HG03432 (cell line): Measurements from ENCODE around the gene MBD3L4.
A peak's percentile ranks its signal among the peaks of the same experiment; 100 is the strongest.
"Not testable (repeated sequence)": the region's sequence is repeated elsewhere in the genome, so short reads cannot be mapped to it uniquely, and the experiment has no call there.

Source experiments
- ATAC-seq: cut with Tn5 transposase; IDR thresholded peaks from one replicate; pipeline ENCODE4 v1.9.1; 2021; ENCODE audit warnings: mild to moderate bottlenecking, moderate library complexity; ENCODE audit not compliant: unreplicated experiment

MBD3L4 gene

DNA sequence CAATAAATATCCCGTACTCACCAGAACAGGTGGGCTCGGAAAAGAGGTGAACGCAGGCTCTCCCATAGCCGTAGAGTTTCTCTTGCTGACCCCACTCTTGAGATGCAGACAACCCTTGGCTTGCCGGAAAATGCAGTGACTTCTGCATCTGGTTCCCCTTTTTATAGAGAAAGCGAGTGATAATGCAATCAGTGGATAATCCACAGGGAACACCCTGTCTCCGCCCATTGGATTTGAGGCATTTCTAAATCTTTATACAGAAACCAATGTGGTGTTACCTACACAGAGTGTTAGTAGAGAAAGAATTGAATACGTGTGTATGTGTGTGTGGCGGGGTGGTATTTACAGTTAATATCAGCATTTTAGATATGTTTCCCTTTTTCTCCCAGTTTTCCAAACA is at the start of gene MBD3L4:
TSS of gene MBD3L4 (minus strand) at position 101 of the 400 bp plus-strand sequence. CDS start at position 66, 35 bp downstream.
- not testable (repeated sequence) for ATAC-seq

DNA sequence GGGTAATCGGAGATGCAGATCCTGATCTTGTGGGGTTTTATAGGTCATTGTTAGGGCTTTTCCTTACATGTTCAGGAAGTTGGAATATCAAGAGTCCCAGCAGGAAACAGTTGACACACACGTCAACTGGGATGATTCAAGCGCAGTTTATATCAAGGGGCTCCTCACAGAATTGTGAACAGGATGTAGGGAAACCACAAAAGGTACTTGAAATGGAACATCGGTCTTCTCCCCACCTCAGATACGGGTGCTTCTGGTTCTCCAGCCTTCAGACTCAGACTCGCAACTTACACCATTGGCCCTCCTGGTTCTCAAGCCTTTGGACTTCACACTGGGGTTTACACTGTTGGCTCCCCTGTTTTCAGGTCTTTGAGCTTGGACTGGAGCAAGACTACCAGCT is 49.0 kb upstream of the MBD3L4 start:
- ATAC-seq, result no peak

DNA sequence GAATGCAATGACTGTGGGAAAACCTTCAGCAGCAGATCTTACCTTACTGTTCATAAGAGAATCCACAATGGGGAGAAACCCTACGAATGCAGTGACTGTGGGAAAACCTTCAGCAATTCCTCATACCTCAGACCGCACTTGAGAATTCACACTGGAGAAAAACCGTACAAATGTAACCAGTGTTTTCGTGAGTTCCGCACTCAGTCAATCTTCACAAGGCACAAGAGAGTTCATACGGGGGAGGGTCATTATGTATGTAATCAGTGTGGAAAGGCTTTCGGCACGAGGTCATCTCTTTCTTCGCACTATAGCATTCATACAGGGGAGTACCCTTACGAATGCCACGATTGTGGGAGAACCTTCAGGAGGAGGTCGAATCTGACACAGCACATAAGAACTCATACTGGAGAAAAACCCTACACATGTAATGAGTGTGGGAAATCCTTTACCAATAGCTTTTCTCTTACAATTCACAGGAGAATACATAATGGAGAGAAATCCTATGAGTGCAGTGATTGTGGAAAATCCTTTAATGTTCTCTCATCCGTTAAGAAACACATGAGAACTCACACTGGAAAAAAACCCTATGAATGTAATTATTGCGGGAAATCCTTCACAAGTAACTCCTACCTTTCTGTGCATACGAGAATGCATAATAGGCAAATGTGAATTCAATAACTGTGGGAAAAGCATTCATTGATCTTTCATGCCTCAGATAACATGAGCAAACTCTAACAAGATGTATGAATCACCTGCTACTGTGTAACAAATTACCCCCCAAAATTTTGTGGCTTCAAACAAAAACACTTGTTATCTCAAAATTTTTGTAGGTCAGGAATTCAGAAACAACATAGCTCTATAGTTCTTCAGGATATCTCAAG is 43.3 kb upstream of the MBD3L4 start:
- no peak for ATAC-seq

DNA sequence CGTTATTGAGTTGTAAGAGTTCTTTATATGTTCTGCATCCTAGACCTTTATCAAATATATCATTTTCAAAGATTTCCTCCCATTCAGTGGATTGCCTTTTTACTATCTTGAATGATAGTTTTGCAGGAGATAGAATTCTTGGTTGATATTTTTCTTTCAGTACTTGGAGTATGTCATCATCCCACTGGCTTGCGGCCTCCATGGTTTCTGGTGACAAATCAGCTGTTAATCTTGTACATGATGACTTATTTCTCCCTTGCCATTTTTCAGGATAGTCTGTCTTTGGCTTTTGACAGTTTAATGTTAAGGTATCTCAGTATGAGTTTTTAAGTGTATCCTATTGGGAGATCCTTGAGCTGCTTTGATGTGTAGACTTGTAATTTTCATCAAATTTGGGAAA is 38.0 kb upstream of the MBD3L4 start:
- no peak for ATAC-seq

DNA sequence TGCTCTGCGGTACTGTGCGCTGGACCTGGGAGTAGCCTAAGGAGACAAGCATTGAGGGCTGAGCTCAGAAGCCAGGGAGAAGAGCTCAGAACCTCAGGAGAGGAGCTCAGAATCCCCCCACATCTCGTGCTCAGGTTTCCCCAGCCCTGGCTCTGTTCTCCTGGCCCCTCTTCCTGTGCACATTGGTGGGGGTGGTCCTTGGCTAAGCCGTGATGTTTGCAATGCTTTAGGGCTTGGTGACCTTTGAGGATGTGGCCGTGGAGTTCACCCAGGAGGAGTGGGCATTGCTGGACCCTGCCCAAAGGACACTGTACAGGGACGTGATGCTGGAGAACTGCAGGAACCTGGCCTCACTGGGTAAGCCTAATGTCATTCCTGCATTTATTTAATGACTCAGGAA is 36.2 kb upstream of the MBD3L4 start:
- ATAC-seq, result no peak

DNA sequence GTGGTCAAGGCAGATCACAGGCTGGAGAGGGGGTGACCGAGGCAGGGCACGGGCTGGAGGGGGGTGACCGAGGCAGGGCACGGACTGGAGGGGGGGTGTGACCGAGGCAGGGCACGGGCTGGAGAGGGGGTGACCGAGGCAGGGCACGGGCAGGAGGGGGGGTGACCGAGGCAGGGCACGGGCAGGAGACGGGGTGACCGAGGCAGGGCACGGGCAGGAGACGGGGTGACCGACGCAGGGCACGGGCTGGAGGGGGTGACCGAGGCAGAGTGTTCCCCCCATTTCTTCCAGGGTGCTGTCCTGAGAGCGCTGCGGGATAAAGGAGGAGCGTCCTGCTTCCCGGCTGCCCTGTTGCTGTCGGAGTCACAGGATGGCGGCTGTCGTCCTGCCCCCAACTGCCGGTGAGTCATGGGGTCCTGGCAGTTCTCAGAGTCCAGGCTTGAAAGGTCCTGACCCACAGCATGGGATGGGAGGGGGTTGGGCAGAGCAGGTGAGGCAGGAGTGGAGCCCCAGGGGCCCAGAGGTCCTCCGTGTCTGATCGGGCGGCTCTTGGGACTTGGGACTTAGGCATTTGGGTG is 34.8 kb upstream of the MBD3L4 start:
- ATAC-seq, result no peak

DNA sequence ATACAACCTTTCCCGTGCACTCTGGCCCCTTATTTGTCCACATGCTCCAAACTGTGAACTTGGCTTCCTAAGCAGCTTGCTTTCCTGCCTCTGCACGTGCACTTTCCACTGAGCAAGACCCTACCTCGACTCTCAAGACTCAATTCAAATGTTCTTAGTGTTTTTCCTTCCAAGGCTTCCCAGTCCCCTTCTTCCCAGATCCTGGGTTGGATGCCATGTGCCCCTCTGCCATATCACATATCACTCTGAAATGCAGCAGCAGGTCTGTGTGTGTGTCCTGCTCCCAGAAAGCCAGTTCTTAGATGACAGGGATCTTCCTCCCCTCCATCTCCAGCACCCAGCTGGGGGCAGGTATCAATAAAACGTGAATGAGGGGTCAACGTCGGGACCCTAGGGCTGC is 32.6 kb upstream of the MBD3L4 start:
- no peak for ATAC-seq

DNA sequence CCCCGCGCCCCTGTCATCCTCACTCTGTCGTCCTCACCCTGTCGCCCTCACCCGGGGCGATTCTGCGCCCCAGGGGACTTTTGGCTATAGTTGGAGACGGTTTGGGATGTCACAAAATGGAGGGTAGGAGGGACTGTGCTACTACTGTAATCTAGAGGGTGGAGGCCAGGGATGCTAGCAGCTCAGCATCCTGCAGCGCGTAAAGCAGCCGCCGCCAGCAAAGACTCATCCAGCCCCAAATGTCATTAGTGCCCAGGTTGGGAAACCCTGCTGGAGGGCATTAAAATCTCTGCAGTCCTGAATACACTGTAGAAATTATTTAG is 29.9 kb upstream of the MBD3L4 start:
- ATAC-seq, result no peak

DNA sequence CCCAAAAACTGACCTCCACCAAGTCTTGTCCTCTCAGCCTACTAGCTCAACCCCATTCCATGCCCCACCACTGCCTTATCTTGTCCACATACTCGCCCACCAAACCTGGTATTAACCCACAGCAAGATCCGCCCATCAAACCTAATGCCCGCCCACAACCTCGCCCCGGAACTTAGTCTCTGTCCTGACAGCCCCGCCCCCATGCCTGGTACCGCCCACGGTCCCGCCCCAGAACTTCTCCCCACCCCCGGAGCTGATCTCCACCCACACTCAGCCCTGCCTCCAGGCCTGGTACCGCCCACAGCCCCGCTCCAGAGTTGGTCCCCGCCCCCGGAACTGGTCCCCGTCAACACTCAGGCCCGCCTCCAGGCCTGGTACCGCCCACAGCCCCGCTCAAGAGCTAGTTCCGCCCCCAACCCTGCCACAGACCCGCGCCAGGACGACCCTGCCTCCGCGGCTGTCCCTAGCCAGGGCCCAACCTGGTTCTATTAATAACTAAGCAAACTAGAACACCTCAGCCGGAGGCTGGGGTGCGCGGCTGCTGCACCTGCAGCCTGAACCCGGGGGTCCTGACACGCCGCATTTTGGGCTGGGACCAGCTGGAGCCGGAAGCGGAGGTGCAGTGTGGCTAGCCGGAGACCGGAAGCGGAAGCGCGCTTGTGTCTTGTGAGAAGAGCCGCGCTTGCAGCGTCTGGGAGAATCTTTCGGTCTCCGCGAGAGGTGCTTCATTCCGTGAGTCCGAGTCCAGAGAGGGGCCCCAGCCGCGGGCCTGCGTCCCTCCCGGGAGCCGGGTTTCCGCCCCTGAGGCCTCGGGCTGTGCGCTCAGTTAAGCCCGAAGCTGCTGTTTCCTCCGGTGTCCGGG is 29.3 kb upstream of the MBD3L4 start, which contains the start of gene ZNF557:
TSS of gene ZNF557 (plus strand) at position 662 of the 862 bp plus-strand sequence. CDS start 5,372 bp downstream, outside the sequence.
- ATAC-seq, result peak; percentile 88

DNA sequence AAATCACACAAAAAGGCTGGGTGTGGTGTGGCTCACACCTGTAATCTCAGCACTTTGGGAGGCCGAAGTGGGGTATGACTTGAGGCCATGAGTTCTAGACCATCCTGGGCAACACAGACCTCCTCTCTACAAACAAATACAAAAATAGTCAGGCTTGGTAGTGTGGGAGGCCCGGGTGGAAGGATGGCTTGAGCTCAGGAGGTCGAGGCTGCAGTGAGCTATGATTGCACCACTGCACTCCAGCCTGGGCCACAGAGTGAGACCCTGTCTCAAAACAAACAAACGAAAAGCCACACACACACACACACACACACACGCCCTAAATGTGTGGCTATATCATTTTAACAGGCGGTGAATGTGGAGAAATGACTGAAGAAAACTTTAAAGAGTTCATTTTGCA is 28.6 kb upstream of the MBD3L4 start:
- no peak for ATAC-seq

DNA sequence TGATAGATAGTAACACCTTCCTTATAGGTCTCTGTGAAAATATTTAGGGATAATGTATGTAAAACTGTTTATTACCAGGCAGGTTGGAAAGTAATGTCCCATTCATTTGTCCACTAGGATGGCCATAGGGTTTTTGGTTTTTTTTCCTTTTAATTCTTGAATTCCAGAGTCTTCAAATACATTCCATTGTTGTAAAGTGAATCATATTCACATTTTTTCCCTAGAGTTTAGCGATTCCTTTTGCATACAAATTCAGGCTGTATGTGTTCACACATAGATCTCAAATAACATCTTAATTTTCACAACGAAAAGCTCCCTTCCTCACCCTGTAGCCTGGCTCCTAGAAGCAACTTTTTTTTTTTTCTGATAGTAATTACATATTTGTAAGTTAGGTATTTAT is 27.7 kb upstream of the MBD3L4 start:
- no peak for ATAC-seq

DNA sequence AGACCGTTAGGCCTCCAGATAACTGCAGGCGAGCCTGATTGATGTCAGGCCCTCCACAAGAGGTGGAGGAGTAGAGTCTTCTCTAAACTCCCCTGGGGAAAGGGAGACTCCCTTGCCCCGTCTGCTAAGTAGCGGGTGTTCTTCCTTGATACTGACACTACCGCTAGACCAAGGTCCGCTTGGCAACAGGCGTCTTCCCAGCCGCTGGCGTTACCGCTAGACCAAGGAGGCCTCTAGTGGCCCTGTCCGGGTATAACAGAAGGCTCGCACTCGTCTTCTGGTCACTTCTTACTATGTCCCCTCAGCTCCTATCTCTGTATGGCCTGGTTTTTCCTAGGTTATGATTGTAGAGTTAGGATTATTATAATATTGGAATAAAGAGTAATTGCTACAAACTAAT is 27.1 kb upstream of the MBD3L4 start:
- not testable (repeated sequence) for ATAC-seq

DNA sequence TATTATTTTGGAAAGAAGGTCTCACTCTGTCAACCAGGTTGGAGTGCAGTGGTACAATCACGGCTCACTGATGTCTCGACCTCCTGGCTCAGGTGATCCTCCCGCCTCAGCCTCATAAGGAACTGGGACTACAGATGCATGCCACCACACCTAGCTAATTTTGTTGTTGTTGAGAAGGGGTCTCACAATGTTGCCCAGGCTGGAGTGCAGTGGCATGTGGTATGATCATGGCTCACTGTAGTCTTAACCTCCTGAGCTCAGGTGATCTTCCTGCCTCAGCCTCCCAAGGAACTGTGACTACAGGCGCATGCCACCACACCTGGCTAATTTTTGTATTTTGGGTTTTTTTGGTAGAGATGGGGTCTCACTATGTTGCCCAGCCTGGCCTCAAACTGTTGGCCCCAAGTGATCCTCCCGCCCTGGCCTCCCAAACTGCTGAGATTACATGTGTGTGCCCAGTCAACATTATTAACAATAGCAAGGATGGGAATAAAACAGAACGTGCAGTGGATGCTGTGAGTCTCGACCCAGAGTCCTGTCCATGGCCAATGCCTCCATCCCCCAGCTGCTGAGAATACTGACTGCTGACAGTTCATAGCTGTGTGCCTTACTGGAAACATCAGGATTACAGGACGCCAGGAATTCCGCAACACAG is 23.9 kb upstream of the MBD3L4 start:
- no peak for ATAC-seq

DNA sequence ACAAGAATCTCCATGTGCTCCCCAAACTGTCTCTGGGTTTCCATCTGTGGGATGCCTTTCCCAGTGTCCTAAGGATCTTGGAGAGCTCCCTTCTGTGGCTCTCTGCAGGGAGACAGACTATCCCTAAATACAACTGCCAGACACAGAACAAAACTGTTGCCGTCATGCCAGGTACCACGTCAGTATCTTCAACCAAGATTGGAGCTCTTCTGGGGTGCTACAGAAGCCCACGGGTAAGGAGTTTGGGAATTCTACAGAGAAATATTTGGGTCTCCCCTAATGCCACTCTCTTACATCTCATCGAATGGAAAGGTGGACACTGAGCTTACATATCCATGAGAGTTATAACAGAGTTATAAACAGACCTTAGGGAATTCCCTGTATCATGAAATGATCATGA is 23.4 kb upstream of the MBD3L4 start:
- no peak for ATAC-seq

DNA sequence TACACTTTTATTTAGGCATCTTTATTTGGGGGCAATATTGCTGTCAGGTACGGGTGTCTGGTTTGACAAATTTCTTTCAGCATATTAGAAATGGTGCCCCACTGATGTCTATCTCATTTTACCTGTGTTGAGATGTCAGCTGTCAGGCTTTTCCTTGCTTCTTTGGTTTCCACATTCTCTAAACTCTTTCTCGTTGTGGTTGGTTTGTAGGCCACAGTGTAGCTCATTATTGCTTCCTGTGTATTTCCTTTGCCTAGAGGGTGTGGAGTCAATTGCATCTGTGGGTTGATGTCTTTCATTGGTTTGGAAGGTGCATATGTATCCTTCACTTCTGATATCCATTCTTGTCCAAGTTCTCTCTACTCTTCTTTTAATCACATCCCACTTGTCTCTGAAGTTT is 20.0 kb upstream of the MBD3L4 start:
- ATAC-seq, result not testable (repeated sequence)

DNA sequence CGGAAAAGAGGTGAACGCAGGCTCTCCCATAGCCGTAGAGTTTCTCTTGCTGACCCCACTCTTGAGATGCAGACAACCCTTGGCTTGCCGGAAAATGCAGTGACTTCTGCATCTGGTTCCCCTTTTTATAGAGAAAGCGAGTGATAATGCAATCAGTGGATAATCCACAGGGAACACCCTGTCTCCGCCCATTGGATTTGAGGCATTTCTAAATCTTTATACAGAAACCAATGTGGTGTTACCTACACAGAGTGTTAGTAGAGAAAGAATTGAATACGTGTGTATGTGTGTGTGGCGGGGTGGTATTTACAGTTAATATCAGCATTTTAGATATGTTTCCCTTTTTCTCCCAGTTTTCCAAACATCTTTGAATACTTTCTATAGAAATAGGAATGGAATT is 18.6 kb upstream of the MBD3L4 start, which contains the start of gene MBD3L3:
TSS of gene MBD3L3 (minus strand) at position 101 of the 400 bp plus-strand sequence. CDS start at position 30, 71 bp downstream.
- ATAC-seq, result not testable (repeated sequence)

DNA sequence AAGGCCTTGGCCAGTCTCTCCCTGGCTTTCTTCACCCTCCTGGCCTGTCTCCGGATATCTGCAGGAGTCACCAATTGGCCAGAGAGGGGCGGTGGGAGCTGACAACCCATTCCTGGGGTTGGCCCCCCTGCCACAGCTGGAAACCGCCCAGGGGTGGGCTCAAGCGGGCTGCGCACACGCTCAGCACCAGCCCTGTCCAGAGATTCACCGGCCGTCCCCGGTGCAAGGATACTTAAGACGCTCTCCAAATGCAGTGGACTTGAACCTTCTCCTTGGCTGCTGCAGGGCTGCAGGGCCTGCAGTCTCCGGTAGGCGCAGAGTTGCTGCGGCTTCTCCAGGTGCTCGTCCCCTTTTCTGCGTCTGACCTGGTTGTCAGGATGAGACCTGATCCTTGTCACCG is 16.4 kb upstream of the MBD3L4 start:
- not testable (repeated sequence) for ATAC-seq

DNA sequence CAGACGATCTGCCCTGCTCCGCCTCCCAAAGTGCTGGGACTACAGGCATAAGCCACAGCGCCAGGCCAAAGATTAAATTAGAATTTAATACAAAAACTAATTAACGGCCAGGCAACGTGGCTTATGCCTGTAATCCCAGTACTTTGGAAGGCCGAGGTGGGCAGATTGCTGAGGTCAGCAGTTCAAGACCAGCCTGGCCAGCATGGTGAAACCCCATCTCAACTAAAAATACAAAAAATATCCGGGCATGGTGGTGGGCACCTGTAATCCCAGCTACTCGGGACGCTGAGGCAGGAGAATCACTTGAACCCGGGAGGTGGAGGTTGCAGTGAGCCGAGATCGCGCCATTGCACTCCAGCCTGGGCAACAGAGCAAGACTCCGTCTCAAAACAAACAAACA is 15.7 kb upstream of the MBD3L4 start:
- not testable (repeated sequence) for ATAC-seq

DNA sequence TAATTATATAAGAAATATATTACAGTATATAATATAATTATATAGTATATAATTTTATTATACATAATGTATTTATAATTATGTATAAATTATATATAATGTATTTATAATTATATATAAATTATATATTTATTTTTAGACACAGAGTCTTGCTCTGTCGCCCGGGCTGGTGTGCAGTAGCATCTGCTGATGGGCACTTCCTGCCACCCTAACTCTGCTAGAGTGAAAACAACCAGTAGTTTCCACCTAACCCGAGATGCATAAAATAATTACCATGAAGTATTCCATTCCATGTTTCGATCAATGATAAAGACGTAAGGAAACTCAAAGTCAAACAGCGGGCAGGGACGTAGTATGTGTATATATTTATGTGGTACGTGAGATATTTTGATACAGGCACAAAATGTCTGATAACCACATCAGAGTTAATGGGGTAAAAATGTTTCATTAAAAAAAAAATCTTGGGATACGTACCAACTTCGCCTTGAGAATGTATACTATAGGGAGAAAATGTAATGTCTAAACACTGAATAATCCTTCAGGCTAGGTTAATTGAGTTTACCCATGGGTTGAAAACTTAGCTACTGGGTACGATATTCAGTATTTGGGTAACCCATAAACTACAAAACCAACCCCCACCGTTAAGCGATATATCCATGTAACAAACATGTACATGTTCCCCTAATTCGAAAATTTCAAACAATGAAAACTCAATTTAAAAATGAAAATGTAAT is 14.8 kb upstream of the MBD3L4 start:
- not testable (repeated sequence) for ATAC-seq

DNA sequence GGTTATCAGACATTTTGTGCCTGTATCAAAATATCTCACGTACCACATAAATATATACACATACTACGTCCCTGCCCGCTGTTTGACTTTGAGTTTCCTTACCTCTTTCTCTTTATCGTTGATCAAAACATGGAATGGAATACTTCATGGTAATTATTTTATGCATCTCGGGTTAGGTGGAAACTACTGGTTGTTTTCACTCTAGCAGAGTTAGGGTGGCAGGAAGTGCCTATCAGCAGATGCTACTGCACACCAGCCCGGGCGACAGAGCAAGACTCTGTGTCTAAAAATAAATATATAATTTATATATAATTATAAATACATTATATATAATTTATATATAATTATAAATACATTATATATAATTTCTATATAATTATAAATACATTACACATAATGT is 12.9 kb upstream of the MBD3L4 start:
- not testable (repeated sequence) for ATAC-seq
